ENCODE data around the gene PRKCE.

PRKCE gene

GRCh38 chr2:45950606-45951005 is 299.1 kb downstream of the PRKCE start:
- no peak overlapping the region for H3K4me3 ChIP-seq (ENCODE audit: control insufficient read depth, low read depth, low read length)
- no peak for TF ChIP-seq CTCF (conservative IDR thresholded peaks at IDR 0.05; ENCODE audit: control insufficient read depth, insufficient read depth, low read depth, low read length)
- DNase-seq (ENCODE audit: low read depth), result no peak

- H3K4me3 ChIP-seq (ENCODE audit: control insufficient read depth, low read depth, low read length), result no peak overlapping the region
- no peak for DNase-seq (ENCODE audit: low read depth)
- TF ChIP-seq CTCF (conservative IDR thresholded peaks at IDR 0.05; ENCODE audit: control insufficient read depth, insufficient read depth, low read depth, low read length), result no peak
These were observed 299.7 kb downstream of the PRKCE start for GRCh38 chr2:45951025-45951727.

GRCh38 chr2:45952591-45952990 is 301.1 kb downstream of the PRKCE start:
- no peak for TF ChIP-seq CTCF (conservative IDR thresholded peaks at IDR 0.05; ENCODE audit: control insufficient read depth, insufficient read depth, low read depth, low read length)
- no peak overlapping the region for H3K4me3 ChIP-seq (ENCODE audit: control insufficient read depth, low read depth, low read length)
- no peak for DNase-seq (ENCODE audit: low read depth)

- TF ChIP-seq CTCF (conservative IDR thresholded peaks at IDR 0.05; ENCODE audit: control insufficient read depth, insufficient read depth, low read depth, low read length), result no peak
- no peak overlapping the region for H3K4me3 ChIP-seq (ENCODE audit: control insufficient read depth, low read depth, low read length)
- no peak for DNase-seq (ENCODE audit: low read depth)
These were observed 302.0 kb downstream of the PRKCE start for GRCh38 chr2:45953376-45954027.

GRCh38 chr2:45954233-45954850 is 302.9 kb downstream of the PRKCE start:
- no peak overlapping the region for H3K4me3 ChIP-seq (ENCODE audit: control insufficient read depth, low read depth, low read length)
- no peak for TF ChIP-seq CTCF (conservative IDR thresholded peaks at IDR 0.05; ENCODE audit: control insufficient read depth, insufficient read depth, low read depth, low read length)
- DNase-seq (ENCODE audit: low read depth), result no peak

GRCh38 chr2:45957533-45958227 is 306.2 kb downstream of the PRKCE start:
- DNase-seq (ENCODE audit: low read depth), result no peak
- no peak overlapping the region for H3K4me3 ChIP-seq (ENCODE audit: control insufficient read depth, low read depth, low read length)
- TF ChIP-seq CTCF (conservative IDR thresholded peaks at IDR 0.05; ENCODE audit: control insufficient read depth, insufficient read depth, low read depth, low read length), result no peak
